Keratinocyte (primary cell): ENCODE results near the gene CST1. TPM values are rescaled to one million over a fixed set of nuclear protein-coding genes. Genes with fewer than 3 reads are reported as not detected.

Experiments
- DNase-seq: peaks from one replicate; pipeline ENCODE4 v3.0.0-alpha.2; 2011; ENCODE audit warnings: low read depth, missing footprints, low spot score
- FAIRE-seq: peaks from 2 replicates; lab custom pipeline; 2011; peaks lifted over from hg19 to GRCh38; lab: Jason Lieb, UNC
- H2AFZ ChIP-seq: 2 replicates; pipeline ENCODE4 v1.6.0; 2012; ENCODE audit warnings: low read length, control low read depth, inconsistent platforms; ENCODE audit not compliant: control insufficient read depth
- H3K27ac ChIP-seq: 2 replicates; pipeline ENCODE4 v1.5.1; 2011; ENCODE audit warnings: low read length; ENCODE audit not compliant: control insufficient read depth, insufficient read depth
- H3K27me3 ChIP-seq: 3 replicates; pipeline ENCODE4 v1.6.0; 2011; ENCODE audit warnings: low read length; ENCODE audit not compliant: control insufficient read depth, insufficient read depth; ENCODE audit errors: extremely low read depth
- H3K36me3 ChIP-seq, 2 experiments: 2 replicates in 1 of 2; 3 replicates in 1 of 2; pipeline ENCODE4 v1.5.1; 2011; ENCODE audit warnings: low read length in 2 of 2, mild to moderate bottlenecking in 1 of 2; ENCODE audit not compliant: control insufficient read depth in 2 of 2, insufficient read depth in 2 of 2; ENCODE audit errors: extremely low read depth in 1 of 2
- H3K4me1 ChIP-seq: 3 replicates; pipeline ENCODE4 v1.5.1; 2011; ENCODE audit warnings: low read length; ENCODE audit not compliant: control insufficient read depth, insufficient read depth; ENCODE audit errors: extremely low read depth
- H3K4me2 ChIP-seq: 3 replicates; pipeline ENCODE4 v1.6.0; 2011; ENCODE audit warnings: low read depth, low read length; ENCODE audit not compliant: control insufficient read depth, insufficient read depth; ENCODE audit errors: extremely low read depth
- H3K4me3 ChIP-seq, 3 experiments: fragments of 200-600 bp in 1 of 3; sonication (generic) in 1 of 3; 2 replicates in 2 of 3; 3 replicates in 1 of 3; pipeline ENCODE4 v1.5.1; 2011 to 2016; ENCODE audit warnings: low read length in 3 of 3, mild to moderate bottlenecking in 3 of 3, control low read depth in 2 of 3, inconsistent platforms in 1 of 3, low read depth in 1 of 3, mixed read lengths in 1 of 3, mixed run types in 1 of 3, moderate library complexity in 1 of 3; ENCODE audit not compliant: control insufficient read depth in 2 of 3, insufficient read depth in 2 of 3; ENCODE audit errors: extremely low read depth in 1 of 3
- H3K79me2 ChIP-seq: 2 replicates; pipeline ENCODE4 v1.6.0; 2012; ENCODE audit warnings: low read length; ENCODE audit not compliant: control insufficient read depth, insufficient read depth
- H3K9ac ChIP-seq: 3 replicates; pipeline ENCODE4 v1.6.0; 2011; ENCODE audit warnings: low read length; ENCODE audit not compliant: control insufficient read depth, insufficient read depth; ENCODE audit errors: extremely low read depth
- H3K9me1 ChIP-seq: 3 replicates; pipeline ENCODE4 v1.6.0; 2011; ENCODE audit warnings: low read length; ENCODE audit not compliant: control insufficient read depth, insufficient read depth; ENCODE audit errors: extremely low read depth
- H3K9me3 ChIP-seq: 2 replicates; pipeline ENCODE4 v1.5.1; 2012; ENCODE audit warnings: low read depth, low read length; ENCODE audit not compliant: control insufficient read depth
- H4K20me1 ChIP-seq: 3 replicates; pipeline ENCODE4 v1.6.0; 2011; ENCODE audit warnings: low read length; ENCODE audit not compliant: control insufficient read depth, insufficient read depth; ENCODE audit errors: extremely low read depth
- CTCF ChIP-seq, 3 experiments: IDR thresholded peaks in 1 of 3; conservative IDR thresholded peaks in 1 of 3; optimal IDR thresholded peaks in 1 of 3; 2 replicates in 2 of 3; 3 replicates in 1 of 3; pipeline versions ENCODE3 to v1.5.1; 2011; ENCODE audit warnings: low read length in 3 of 3, mild to moderate bottlenecking in 3 of 3, moderate library complexity in 2 of 3, control low read depth in 1 of 3, inconsistent platforms in 1 of 3; ENCODE audit not compliant: insufficient read depth in 2 of 3; ENCODE audit errors: extremely low read depth in 1 of 3
- EZH2 ChIP-seq: IDR thresholded peaks from one replicate; pipeline ENCODE4 v1.6.1; 2012; ENCODE audit warnings: inconsistent platforms, mild to moderate bottlenecking, low read length, moderate library complexity
- dilution Hi-C: fragments of 300-500 bp; cut with MboI; formaldehyde crosslinking; loops from one replicate; pipeline ENCODE4 v1.7.0; 2020; ENCODE audit warnings: low sequenced_read_pairs; ENCODE audit not compliant: extremely low pct_ligation_motif_present
- polyA plus RNA-seq, 5 experiments: library from polyadenylated mRNA; depleted of rRNA in 3 of 5; stranded (reverse) in 3 of 5; stranded (forward) in 1 of 5; unstranded in 1 of 5; fragments of >200 nt; gene quantifications; 1 replicate in 1 of 5; 2 replicates in 3 of 5; 3 replicates in 1 of 5; pipeline versions ENCODE4 v1.2.1 to v1.2.3, GENCODE V29; 2011 to 2012; ENCODE audit warnings: missing spikeins in 2 of 5, low read depth in 1 of 5, low replicate concordance in 1 of 5

The CST1 gene
- polyA plus RNA-seq, 1 donor (not counting 4 experiments of a cell fraction or from before 2014, with no cell fraction given) = not detected

GRCh38 chr20:23727016-23727415 lies 23.7 kb downstream of the CST1 start:
- H3K79me2 ChIP-seq = no peaks in the 10 kb centered on the region
- no peak overlapping the region for H3K4me2 ChIP-seq
- H3K4me3 ChIP-seq = no peak overlapping the region
- dilution Hi-C loops = no loop called here
- no peaks in the 10 kb centered on the region for H3K36me3 ChIP-seq
- H3K27ac ChIP-seq = no peak overlapping the region
- H3K9me3 ChIP-seq = no peaks in the 10 kb centered on the region
- no peaks in the 10 kb centered on the region for H3K9me1 ChIP-seq
- H4K20me1 ChIP-seq = no peaks in the 10 kb centered on the region
- no peak for TF ChIP-seq CTCF (optimal IDR thresholded peaks at IDR 0.05 in 1 of 3, IDR thresholded peaks at IDR 0.05 in 1 of 3, conservative IDR thresholded peaks at IDR 0.05 in 1 of 3; ENCODE audit: extremely low read depth in 1 of 3, insufficient read depth in 2 of 3, low read length in 3 of 3)
- TF ChIP-seq EZH2 = no peak
- H2AFZ ChIP-seq = no peak overlapping the region
- FAIRE-seq (no peak), DNase-seq (no peak)
- H3K9ac ChIP-seq = no peak overlapping the region
- no peaks in the 10 kb centered on the region for H3K4me1 ChIP-seq
- no peaks in the 10 kb centered on the region for H3K27me3 ChIP-seq

GRCh38 chr20:23725102-23725501 lies 25.6 kb downstream of the CST1 start:
- Histone ChIP-seq H3K9ac (no peak overlapping the region), H3K9me1 (no peaks in the 10 kb centered on the region), H3K79me2 (no peaks in the 10 kb centered on the region), H3K4me2 (no peak overlapping the region), H3K36me3 (no peaks in the 10 kb centered on the region), H2AFZ (no peak overlapping the region), H3K4me3 (no peak overlapping the region), H3K4me1 (no peaks in the 10 kb centered on the region), H3K27me3 (no peaks in the 10 kb centered on the region), H4K20me1 (no peaks in the 10 kb centered on the region), H3K9me3 (no peaks in the 10 kb centered on the region), H3K27ac (no peak overlapping the region)
- DNase-seq (no peak), FAIRE-seq (no peak)
- dilution Hi-C loops = no loop called here
- TF ChIP-seq CTCF (optimal IDR thresholded peaks at IDR 0.05 in 1 of 3, IDR thresholded peaks at IDR 0.05 in 1 of 3, conservative IDR thresholded peaks at IDR 0.05 in 1 of 3; ENCODE audit: extremely low read depth in 1 of 3, insufficient read depth in 2 of 3, low read length in 3 of 3) (no peak), EZH2 (no peak)
